CD4-positive, CD25-positive, alpha-beta regulatory T cell (primary cell): ENCODE results near the gene G3BP2. TPM values are rescaled to one million over a fixed set of nuclear protein-coding genes. Genes with fewer than 3 reads are reported as not detected.
"Not testable (repeated sequence)": the region's sequence is repeated elsewhere in the genome, so short reads cannot be mapped to it uniquely, and the experiment has no call there.

Experiments
- ATAC-seq, 2 donors: fragments of 150-1000 bp; cut with Tn5 transposase; one replicate each; pipeline ENCODE4 v1.10.0; 2021; ENCODE audit warnings: low read depth in 2 of 2, moderate number of reproducible peaks in 2 of 2, moderate library complexity in 1 of 2
- DNase-seq, 3 donors: peaks; one replicate each; pipeline versions ENCODE4 v3.0.0 to v3.0.0-alpha.2; 2012 to 2022; ENCODE audit warnings: mixed read lengths in 1 of 3
- H3K27ac ChIP-seq: one replicate; pipeline ENCODE4 v1.7.0; 2013; ENCODE audit warnings: mild to moderate bottlenecking, low read length; ENCODE audit not compliant: insufficient read depth, poor library complexity, severe bottlenecking
- H3K27me3 ChIP-seq: one replicate; pipeline ENCODE4 v1.7.0; 2013; ENCODE audit warnings: low read length; ENCODE audit not compliant: control insufficient read depth, insufficient read depth
- H3K36me3 ChIP-seq: one replicate; pipeline ENCODE4 v1.7.0; 2013; ENCODE audit warnings: mild to moderate bottlenecking, low read length, moderate library complexity; ENCODE audit not compliant: control insufficient read depth, insufficient read depth
- H3K4me1 ChIP-seq: 2 replicates; pipeline ENCODE4 v1.7.0; 2013; ENCODE audit warnings: mild to moderate bottlenecking, low read length; ENCODE audit not compliant: insufficient read depth, control insufficient read depth, poor library complexity, severe bottlenecking
- H3K4me3 ChIP-seq: one replicate; pipeline ENCODE4 v1.7.0; 2013; ENCODE audit warnings: low read depth, mild to moderate bottlenecking, low read length, moderate library complexity
- H3K9me3 ChIP-seq, 2 experiments: 1 replicate in 1 of 2; 2 replicates in 1 of 2; pipeline ENCODE4 v1.7.0; 2013; ENCODE audit warnings: low read length in 2 of 2, mild to moderate bottlenecking in 1 of 2, moderate library complexity in 1 of 2; ENCODE audit not compliant: control insufficient read depth in 2 of 2
- H3K27ac Mint-ChIP-seq, 3 donors: one replicate each; pipeline ENCODE4 v1.8.0; 2020 to 2022; ENCODE audit warnings: mild to moderate bottlenecking in 3 of 3, mixed read lengths in 3 of 3, moderate library complexity in 2 of 3
- H3K27me3 Mint-ChIP-seq: one replicate; pipeline ENCODE4 v1.8.0; 2022; ENCODE audit warnings: mild to moderate bottlenecking, mixed read lengths
- H3K36me3 Mint-ChIP-seq: one replicate; pipeline ENCODE4 v1.8.0; 2020; ENCODE audit warnings: mixed read lengths
- H3K4me1 Mint-ChIP-seq, 4 donors: one replicate each; pipeline ENCODE4 v1.8.0; 2020 to 2022; ENCODE audit warnings: mixed read lengths in 4 of 4, mild to moderate bottlenecking in 1 of 4
- H3K4me3 Mint-ChIP-seq, 4 donors: one replicate each; pipeline ENCODE4 v1.8.0; 2020 to 2022; ENCODE audit warnings: mild to moderate bottlenecking in 4 of 4, mixed read lengths in 4 of 4, moderate library complexity in 3 of 4
- H3K9me3 Mint-ChIP-seq, 7 donors: one replicate each; pipeline ENCODE4 v1.8.0; 2020 to 2022; ENCODE audit warnings: mixed read lengths in 7 of 7, mild to moderate bottlenecking in 3 of 7, moderate library complexity in 2 of 7
- polyA plus RNA-seq, 4 donors: library from polyadenylated mRNA; unstranded; fragments of 300-500 nt; fragmentation: Illumina TruSeq; gene quantifications; one replicate each; pipeline ENCODE4 v1.2.3, GENCODE V29; 2021
- total RNA-seq: library from RNA; stranded (reverse); gene quantifications from one replicate; pipeline ENCODE4 v1.2.3, GENCODE V29; 2022

G3BP2 gene
- 300 TPM for total RNA-seq
- 100 to 1,000 TPM; 101 to 126 (median 112) TPM for polyA plus RNA-seq

GRCh38 chr4:75673027-75673958 is at the start of gene G3BP2:
G3BP2 (minus strand) TSS chr4:75673411; CDS start chr4:75662025, 11,386 bp downstream.
- ATAC-seq (peak; percentile 95 to 96), DNase-seq (peak; percentile 97 to 100 (median 98))
- Histone ChIP-seq H3K27me3 (no peaks in the 10 kb centered on the region), H3K4me3 (peak within 1 kb of the TSS; percentile 97), H3K9me3 (no peaks in the 10 kb centered on the region), H3K4me1 (peaks cover 45% of the 10 kb centered on the region), H3K27ac (peak within 1 kb of the TSS; percentile 98), H3K36me3 (no peaks in the 10 kb centered on the region)
- H3K27me3 Mint-ChIP-seq, result no peaks in the 10 kb centered on the region
- H3K27ac Mint-ChIP-seq, result peak within 1 kb of the TSS; percentile 98 to 100 (median 99)
- H3K4me1 Mint-ChIP-seq, result peaks cover 30 to 52% (median 40%) of the 10 kb centered on the region in 4 donors
- no peaks in the 10 kb centered on the region for H3K36me3 Mint-ChIP-seq
- H3K4me3 Mint-ChIP-seq, result peak within 1 kb of the TSS; percentile 93 to 99 (median 98)
- peaks cover 0 to 2% (median 0%) of the 10 kb centered on the region in 7 donors for H3K9me3 Mint-ChIP-seq

- H3K36me3 Mint-ChIP-seq, result peaks cover 4% of the 10 kb centered on the region
- no peak for DNase-seq
- peaks cover 10% of the 10 kb centered on the region for H3K27me3 Mint-ChIP-seq
- Histone ChIP-seq H3K4me3 (no peak overlapping the region), H3K36me3 (no peaks in the 10 kb centered on the region), H3K9me3 (no peaks in the 10 kb centered on the region), H3K4me1 (peaks cover 40% of the 10 kb centered on the region), H3K27ac (peak overlapping the region; percentile 89), H3K27me3 (no peaks in the 10 kb centered on the region)
- no peak overlapping the region for H3K4me3 Mint-ChIP-seq
- H3K9me3 Mint-ChIP-seq, result peaks cover 0 to 1% (median 0%) of the 10 kb centered on the region in 7 donors
- H3K4me1 Mint-ChIP-seq, result peaks cover 27 to 56% (median 40%) of the 10 kb centered on the region in 4 donors
- peak overlapping the region in 1 of 3 donors; percentile 18 for H3K27ac Mint-ChIP-seq
- no peak for ATAC-seq
Measured at GRCh38 chr4:75722417-75722816, 49.2 kb upstream of the G3BP2 start.

- Mint-ChIP-seq H3K27me3 (no peaks in the 10 kb centered on the region), H3K27ac (no peak overlapping the region), H3K4me1 (peaks cover 14 to 26% (median 23%) of the 10 kb centered on the region in 4 donors), H3K9me3 (no peaks in the 10 kb centered on the region), H3K36me3 (peaks cover 11% of the 10 kb centered on the region), H3K4me3 (peak overlapping the region in 2 of 4 donors; percentile 47 to 63)
- no peaks in the 10 kb centered on the region for H3K36me3 ChIP-seq
- peaks cover 13% of the 10 kb centered on the region for H3K4me1 ChIP-seq
- DNase-seq (no peak), ATAC-seq (no peak)
- no peaks in the 10 kb centered on the region for H3K9me3 ChIP-seq
- no peak overlapping the region for H3K4me3 ChIP-seq
- no peak overlapping the region for H3K27ac ChIP-seq
- no peaks in the 10 kb centered on the region for H3K27me3 ChIP-seq
Measured at GRCh38 chr4:75718529-75718928, 45.3 kb upstream of the G3BP2 start.

- H3K4me1 Mint-ChIP-seq, result peaks cover 5 to 24% (median 17%) of the 10 kb centered on the region in 4 donors
- Histone ChIP-seq H3K27ac (no peak overlapping the region), H3K4me3 (no peak overlapping the region), H3K27me3 (no peaks in the 10 kb centered on the region), H3K4me1 (peaks cover 2% of the 10 kb centered on the region), H3K36me3 (no peaks in the 10 kb centered on the region), H3K9me3 (no peaks in the 10 kb centered on the region)
- no peaks in the 10 kb centered on the region for H3K9me3 Mint-ChIP-seq
- H3K27me3 Mint-ChIP-seq, result no peaks in the 10 kb centered on the region
- H3K36me3 Mint-ChIP-seq, result peaks cover 11% of the 10 kb centered on the region
- ATAC-seq (no peak), DNase-seq (no peak)
- H3K27ac Mint-ChIP-seq, result peak overlapping the region in 1 of 3 donors; percentile 28
- H3K4me3 Mint-ChIP-seq, result no peak overlapping the region
Measured at GRCh38 chr4:75717408-75717807, 44.2 kb upstream of the G3BP2 start.

GRCh38 chr4:75716054-75716453 is 42.8 kb upstream of the G3BP2 start:
- H3K27me3 ChIP-seq, H3K27ac ChIP-seq, DNase-seq, H3K4me1 ChIP-seq, ATAC-seq, H3K9me3 Mint-ChIP-seq, H3K36me3 ChIP-seq, H3K9me3 ChIP-seq, H3K4me3 ChIP-seq, H3K27me3 Mint-ChIP-seq: not testable (repeated sequence)
- H3K27ac Mint-ChIP-seq, result peak overlapping the region in 1 of 3 donors; percentile 23
- H3K4me1 Mint-ChIP-seq, result peaks cover 5 to 17% (median 11%) of the 10 kb centered on the region in 4 donors
- H3K4me3 Mint-ChIP-seq, result peak overlapping the region in 1 of 4 donors; percentile 48
- H3K36me3 Mint-ChIP-seq, result peaks cover 11% of the 10 kb centered on the region

- Histone ChIP-seq H3K9me3 (no peaks in the 10 kb centered on the region), H3K36me3 (no peaks in the 10 kb centered on the region), H3K27ac (no peak overlapping the region), H3K4me1 (no peaks in the 10 kb centered on the region), H3K27me3 (no peaks in the 10 kb centered on the region), H3K4me3 (no peak overlapping the region)
- Mint-ChIP-seq H3K4me1 (peaks cover 5 to 17% (median 11%) of the 10 kb centered on the region in 4 donors), H3K4me3 (no peak overlapping the region), H3K9me3 (no peaks in the 10 kb centered on the region), H3K36me3 (peaks cover 11% of the 10 kb centered on the region), H3K27me3 (no peaks in the 10 kb centered on the region), H3K27ac (peak overlapping the region in 1 of 3 donors; percentile 23)
- ATAC-seq, result no peak
- DNase-seq, result no peak
Measured at GRCh38 chr4:75715105-75715799, 42.0 kb upstream of the G3BP2 start.

- H3K27ac ChIP-seq, result no peak overlapping the region
- Mint-ChIP-seq H3K4me3 (no peak overlapping the region), H3K9me3 (no peaks in the 10 kb centered on the region), H3K27me3 (no peaks in the 10 kb centered on the region), H3K4me1 (peaks cover 5 to 17% (median 11%) of the 10 kb centered on the region in 4 donors), H3K36me3 (peaks cover 11% of the 10 kb centered on the region), H3K27ac (no peak overlapping the region)
- ATAC-seq (no peak), DNase-seq (no peak)
- no peaks in the 10 kb centered on the region for H3K36me3 ChIP-seq
- H3K9me3 ChIP-seq, result no peaks in the 10 kb centered on the region
- H3K4me3 ChIP-seq, result no peak overlapping the region
- no peaks in the 10 kb centered on the region for H3K27me3 ChIP-seq
- H3K4me1 ChIP-seq, result no peaks in the 10 kb centered on the region
Measured at GRCh38 chr4:75714704-75715103, 41.5 kb upstream of the G3BP2 start.
